GM18519 (cell line): ENCODE data around the gene PRODH2.
"Not testable (repeated sequence)": the region's sequence is repeated elsewhere in the genome, so short reads cannot be mapped to it uniquely, and the experiment has no call there.

Experiments used
- ATAC-seq: cut with Tn5 transposase; IDR thresholded peaks from one replicate; pipeline ENCODE4 v1.9.1; 2021; ENCODE audit warnings: mild to moderate bottlenecking, moderate library complexity; ENCODE audit not compliant: unreplicated experiment, low FRiP score

Gene PRODH2

GRCh38 chr19:35843676-35844481 lies 31.2 kb upstream of the PRODH2 start:
- no peak for ATAC-seq

- no peak for ATAC-seq
Observed at GRCh38 chr19:35842666-35843272, 30.1 kb upstream of the PRODH2 start.

- no peak for ATAC-seq
Observed at GRCh38 chr19:35841961-35842595, 29.4 kb upstream of the PRODH2 start.

- ATAC-seq = not testable (repeated sequence)
Observed at GRCh38 chr19:35836096-35836495, 23.5 kb upstream of the PRODH2 start.

- no peak for ATAC-seq
Observed at GRCh38 chr19:35833972-35834371, 21.3 kb upstream of the PRODH2 start.

- no peak for ATAC-seq
Observed at GRCh38 chr19:35832054-35832453, 19.4 kb upstream of the PRODH2 start.

GRCh38 chr19:35830986-35831385 lies 18.3 kb upstream of the PRODH2 start:
- no peak for ATAC-seq

- no peak for ATAC-seq
Observed at GRCh38 chr19:35828692-35829301, 16.2 kb upstream of the PRODH2 start.

GRCh38 chr19:35824150-35824549 lies 11.5 kb upstream of the PRODH2 start:
- ATAC-seq = no peak

- no peak for ATAC-seq
Observed at GRCh38 chr19:35822579-35822978, 9.9 kb upstream of the PRODH2 start.

- no peak for ATAC-seq
Observed at GRCh38 chr19:35818445-35818844, 5.8 kb upstream of the PRODH2 start.

- no peak for ATAC-seq
Observed at GRCh38 chr19:35816846-35817245, 4.2 kb upstream of the PRODH2 start.

- no peak for ATAC-seq
Observed at GRCh38 chr19:35816262-35816661, 3.6 kb upstream of the PRODH2 start.

- no peak for ATAC-seq
Observed at GRCh38 chr19:35813043-35813890, 622 bp upstream of the PRODH2 start.

- no peak for ATAC-seq
Observed at GRCh38 chr19:35811317-35812219, 1.1 kb downstream of the PRODH2 start.

- no peak for ATAC-seq
Observed at GRCh38 chr19:35807633-35808032, 5.0 kb downstream of the PRODH2 start.

GRCh38 chr19:35806597-35806996 lies 6.0 kb downstream of the PRODH2 start:
- ATAC-seq = no peak

GRCh38 chr19:35805526-35806102 lies 7.0 kb downstream of the PRODH2 start:
- no peak for ATAC-seq

GRCh38 chr19:35801828-35802227 lies 10.8 kb downstream of the PRODH2 start:
- ATAC-seq = no peak
